ENCODE data around the gene IRGQ. TPM values are rescaled to one million over a fixed set of nuclear protein-coding genes. Genes with fewer than 3 reads are reported as not detected.

Gene IRGQ
- total RNA-seq, 1 donor from 2014 or later, result 41.7 TPM

DNA sequence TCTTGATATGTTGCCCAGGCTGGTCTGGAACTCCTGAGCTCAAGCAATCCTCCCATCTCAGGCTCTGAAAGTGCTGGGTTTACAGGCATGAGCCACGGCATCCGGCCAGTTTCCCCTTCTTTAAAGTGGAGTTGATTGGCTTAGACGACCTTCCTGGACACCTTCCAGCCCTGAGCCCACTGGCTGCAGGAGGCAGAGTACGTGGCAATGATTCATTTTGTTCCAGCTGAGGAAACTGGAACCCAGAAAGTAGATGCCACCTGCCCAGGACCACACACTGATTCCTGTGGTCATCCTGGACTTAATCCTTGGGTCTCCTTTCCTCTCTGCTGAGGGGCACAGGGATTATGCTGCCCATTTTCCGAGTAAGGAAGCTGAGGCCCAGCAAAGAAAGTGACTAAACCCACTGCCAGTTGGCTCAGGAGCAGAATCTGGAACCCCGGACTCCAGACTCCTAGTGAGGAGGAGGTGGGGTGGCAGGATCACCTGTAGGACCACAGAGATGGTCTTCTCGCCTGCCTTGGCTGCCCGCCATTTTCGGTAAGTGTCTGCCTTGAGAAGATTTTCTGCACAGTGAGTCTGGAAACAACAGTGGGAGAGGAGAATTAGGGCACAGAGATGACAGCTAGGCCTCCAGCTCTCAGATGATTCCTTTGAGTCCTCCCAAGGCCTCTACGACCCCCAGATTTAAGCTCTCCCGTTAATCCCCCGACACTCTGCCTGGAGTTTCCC lies 21.3 kb downstream of the IRGQ start:
- Mint-ChIP-seq H3K4me1 (ENCODE audit: low read depth) (peaks cover 12% of the 10 kb centered on the region), H3K9me3 (ENCODE audit: low read depth) (no peaks in the 10 kb centered on the region), H3K27me3 (ENCODE audit: low read depth) (peaks cover 2% of the 10 kb centered on the region), H3K36me3 (ENCODE audit: low read depth) (no peaks in the 10 kb centered on the region), H3K27ac (ENCODE audit: unreplicated experiment) (peak overlapping the region; percentile 92), H3K4me3 (ENCODE audit: unreplicated experiment) (peak overlapping the region; percentile 95)
- DNase-seq (ENCODE audit: low spot score), result no peak
- TF ChIP-seq, protein P1, sequence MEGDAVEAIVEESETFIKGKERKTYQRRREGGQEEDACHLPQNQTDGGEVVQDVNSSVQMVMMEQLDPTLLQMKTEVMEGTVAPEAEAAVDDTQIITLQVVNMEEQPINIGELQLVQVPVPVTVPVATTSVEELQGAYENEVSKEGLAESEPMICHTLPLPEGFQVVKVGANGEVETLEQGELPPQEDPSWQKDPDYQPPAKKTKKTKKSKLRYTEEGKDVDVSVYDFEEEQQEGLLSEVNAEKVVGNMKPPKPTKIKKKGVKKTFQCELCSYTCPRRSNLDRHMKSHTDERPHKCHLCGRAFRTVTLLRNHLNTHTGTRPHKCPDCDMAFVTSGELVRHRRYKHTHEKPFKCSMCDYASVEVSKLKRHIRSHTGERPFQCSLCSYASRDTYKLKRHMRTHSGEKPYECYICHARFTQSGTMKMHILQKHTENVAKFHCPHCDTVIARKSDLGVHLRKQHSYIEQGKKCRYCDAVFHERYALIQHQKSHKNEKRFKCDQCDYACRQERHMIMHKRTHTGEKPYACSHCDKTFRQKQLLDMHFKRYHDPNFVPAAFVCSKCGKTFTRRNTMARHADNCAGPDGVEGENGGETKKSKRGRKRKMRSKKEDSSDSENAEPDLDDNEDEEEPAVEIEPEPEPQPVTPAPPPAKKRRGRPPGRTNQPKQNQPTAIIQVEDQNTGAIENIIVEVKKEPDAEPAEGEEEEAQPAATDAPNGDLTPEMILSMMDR (IDR thresholded peaks at IDR 0.05), result no peak

DNA sequence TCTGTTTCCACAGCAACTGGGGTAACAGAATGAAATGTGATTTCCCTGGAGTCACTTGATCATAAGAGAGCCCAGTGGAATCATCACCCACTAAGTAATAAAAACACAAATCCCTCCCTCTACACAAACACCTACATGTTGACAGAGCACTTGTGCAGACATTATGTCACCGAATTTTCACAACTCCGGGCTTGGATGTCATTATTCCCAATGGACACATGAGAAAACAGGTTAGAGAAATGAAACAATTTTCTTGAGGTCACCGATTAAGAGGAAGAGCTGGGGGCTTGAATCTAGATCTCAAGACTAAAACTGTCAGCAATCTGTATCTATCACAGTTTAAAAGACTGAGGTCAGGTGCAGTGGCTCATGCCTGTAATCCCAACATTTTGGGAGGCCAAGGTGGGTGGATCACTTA lies 23.8 kb downstream of the IRGQ start:
- Mint-ChIP-seq H3K9me3 (ENCODE audit: low read depth) (no peaks in the 10 kb centered on the region), H3K27me3 (ENCODE audit: low read depth) (no peaks in the 10 kb centered on the region), H3K27ac (ENCODE audit: unreplicated experiment) (no peak overlapping the region), H3K4me1 (ENCODE audit: low read depth) (peaks cover 12% of the 10 kb centered on the region), H3K4me3 (ENCODE audit: unreplicated experiment) (no peak overlapping the region), H3K36me3 (ENCODE audit: low read depth) (no peaks in the 10 kb centered on the region)
- DNase-seq (ENCODE audit: low spot score), result no peak
- TF ChIP-seq, protein P1 (IDR thresholded peaks at IDR 0.05), result no peak

DNA sequence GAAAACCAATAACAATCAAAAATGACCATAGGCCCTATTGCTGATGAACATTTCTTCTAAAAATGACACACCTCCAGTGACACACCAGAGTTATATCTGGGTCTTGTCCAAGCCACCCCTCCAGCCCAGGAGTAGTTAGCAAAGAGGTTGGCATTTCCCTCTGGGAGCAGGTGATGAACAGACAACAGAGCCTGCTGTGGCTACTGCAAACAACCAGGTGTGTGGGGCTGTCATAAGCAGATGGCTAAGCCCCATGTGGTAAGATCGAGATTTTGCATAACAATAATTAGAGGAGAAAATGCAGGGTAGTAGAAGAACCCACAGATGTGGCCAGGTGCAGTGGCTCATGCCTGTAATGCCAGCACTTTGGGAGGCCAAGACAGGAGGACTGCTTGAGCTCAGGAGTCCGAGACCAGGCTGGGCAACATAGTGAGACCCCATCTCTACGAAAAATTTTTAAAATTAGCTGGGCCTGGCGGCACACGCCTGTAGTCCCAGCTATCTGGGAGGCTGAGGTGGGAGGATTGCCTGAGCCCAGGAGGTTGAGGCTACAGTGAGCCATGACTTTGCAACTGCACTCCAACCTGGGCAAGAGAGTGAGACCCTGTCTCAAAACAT lies 25.7 kb downstream of the IRGQ start:
- Mint-ChIP-seq H3K4me3 (ENCODE audit: unreplicated experiment) (no peak overlapping the region), H3K27me3 (ENCODE audit: low read depth) (no peaks in the 10 kb centered on the region), H3K36me3 (ENCODE audit: low read depth) (peaks cover 2% of the 10 kb centered on the region), H3K9me3 (ENCODE audit: low read depth) (no peaks in the 10 kb centered on the region), H3K4me1 (ENCODE audit: low read depth) (peaks cover 12% of the 10 kb centered on the region), H3K27ac (ENCODE audit: unreplicated experiment) (no peak overlapping the region)
- no peak for DNase-seq (ENCODE audit: low spot score)
- TF ChIP-seq, protein P1 (IDR thresholded peaks at IDR 0.05), result no peak

DNA sequence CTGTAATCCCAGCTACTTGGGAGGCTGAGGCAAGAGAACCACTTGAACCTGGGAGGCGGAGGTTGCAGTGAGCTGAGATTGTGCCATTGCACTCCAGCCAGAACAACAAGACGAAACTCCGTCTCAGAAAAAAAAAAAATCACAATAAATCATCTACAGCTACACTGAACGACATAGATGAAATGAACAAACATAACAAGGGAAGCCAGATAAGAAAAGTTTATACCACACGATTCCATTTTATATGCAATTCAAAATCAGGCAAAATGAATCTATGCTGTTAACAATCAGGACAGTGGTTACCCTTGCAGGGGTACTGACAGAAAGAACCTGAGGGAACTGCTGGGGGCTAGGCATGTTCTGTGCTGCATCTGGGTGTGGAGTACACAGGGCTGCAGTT lies 26.3 kb downstream of the IRGQ start:
- TF ChIP-seq, protein P1 (IDR thresholded peaks at IDR 0.05), result no peak
- H3K27me3 Mint-ChIP-seq (ENCODE audit: low read depth), result no peaks in the 10 kb centered on the region
- H3K4me1 Mint-ChIP-seq (ENCODE audit: low read depth), result peaks cover 7% of the 10 kb centered on the region
- no peaks in the 10 kb centered on the region for H3K9me3 Mint-ChIP-seq (ENCODE audit: low read depth)
- H3K27ac Mint-ChIP-seq (ENCODE audit: unreplicated experiment), result no peak overlapping the region
- DNase-seq (ENCODE audit: low spot score), result no peak
- no peak overlapping the region for H3K4me3 Mint-ChIP-seq (ENCODE audit: unreplicated experiment)
- H3K36me3 Mint-ChIP-seq (ENCODE audit: low read depth), result peaks cover 2% of the 10 kb centered on the region

DNA sequence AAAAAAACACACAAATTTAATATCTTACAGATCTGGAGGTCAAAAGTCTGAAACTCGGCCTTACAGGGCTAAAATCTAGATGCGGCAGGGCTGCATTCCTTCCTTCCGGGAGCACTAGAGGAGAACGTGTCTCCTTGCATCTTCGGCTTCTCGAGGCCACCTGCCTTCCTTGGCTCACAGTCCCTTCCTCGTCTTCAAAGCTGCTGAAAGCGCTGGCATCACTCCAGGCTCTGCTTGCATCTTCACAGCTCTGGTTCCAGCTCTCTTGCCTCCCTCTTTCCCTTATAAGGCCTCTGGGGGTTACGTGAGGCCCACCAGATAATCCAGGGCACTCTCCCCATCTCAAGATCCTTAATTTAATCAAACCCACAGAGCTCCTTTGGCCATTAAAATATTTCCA lies 31.1 kb downstream of the IRGQ start:
- Mint-ChIP-seq H3K27me3 (ENCODE audit: low read depth) (no peaks in the 10 kb centered on the region), H3K9me3 (ENCODE audit: low read depth) (no peaks in the 10 kb centered on the region), H3K4me1 (ENCODE audit: low read depth) (peaks cover 17% of the 10 kb centered on the region), H3K36me3 (ENCODE audit: low read depth) (peaks cover 9% of the 10 kb centered on the region), H3K4me3 (ENCODE audit: unreplicated experiment) (no peak overlapping the region), H3K27ac (ENCODE audit: unreplicated experiment) (no peak overlapping the region)
- TF ChIP-seq, protein P1 (IDR thresholded peaks at IDR 0.05), result no peak
- no peak for DNase-seq (ENCODE audit: low spot score)

All from chondrocyte (in vitro differentiated cells).